ENCODE measurements around the gene COL1A1.

Gene COL1A1

GRCh38 chr17:50154604-50155003 lies 46.8 kb downstream of the COL1A1 start:
- no peak for DNase-seq (ENCODE audit: low read depth)

DNA sequence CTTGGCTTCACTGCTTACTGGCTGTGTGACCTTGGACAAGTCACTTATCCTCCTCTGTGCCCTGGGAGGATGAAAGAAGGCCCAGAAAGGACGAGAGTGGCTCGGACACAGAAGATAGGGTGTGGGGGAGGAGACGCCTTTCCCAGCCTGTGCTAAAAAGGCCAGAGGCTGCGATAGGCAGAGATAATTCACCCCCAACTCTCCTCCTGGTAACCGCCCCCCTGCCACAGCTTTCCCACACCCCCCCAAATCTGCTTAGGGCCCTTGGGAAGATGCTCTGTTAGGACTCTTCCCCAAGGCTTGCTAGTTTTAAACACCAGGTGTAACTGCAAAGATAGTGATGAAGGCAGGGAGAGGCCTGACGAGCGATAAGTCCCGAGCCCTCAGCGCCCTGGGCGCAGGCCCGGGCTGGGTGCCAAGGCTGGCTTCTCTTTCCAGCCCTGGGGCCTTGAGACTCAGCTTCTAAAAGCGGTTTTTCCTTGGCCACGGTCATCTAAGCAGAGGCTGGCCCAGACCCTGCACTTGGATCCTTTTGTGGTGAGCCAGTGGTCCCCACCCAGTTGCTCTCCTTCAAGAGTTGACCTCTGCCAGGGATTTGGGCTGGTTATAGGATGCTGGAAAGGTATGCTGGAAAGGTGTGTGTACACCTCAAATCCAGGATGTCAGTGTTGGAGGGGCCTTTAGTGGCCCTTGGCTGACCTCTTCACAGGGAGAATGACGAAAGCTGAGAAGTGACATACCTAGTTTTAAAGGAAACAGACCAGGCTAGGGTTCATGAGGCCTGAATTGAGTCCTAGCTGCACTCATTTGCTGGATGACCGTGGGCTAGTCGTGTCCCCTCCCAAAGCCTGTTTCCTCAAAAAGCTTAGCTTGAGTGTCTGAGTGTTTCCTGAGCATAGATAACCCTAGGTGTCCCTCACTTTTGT lies 47.5 kb downstream of the COL1A1 start:
- DNase-seq (ENCODE audit: low read depth) = no peak

DNA sequence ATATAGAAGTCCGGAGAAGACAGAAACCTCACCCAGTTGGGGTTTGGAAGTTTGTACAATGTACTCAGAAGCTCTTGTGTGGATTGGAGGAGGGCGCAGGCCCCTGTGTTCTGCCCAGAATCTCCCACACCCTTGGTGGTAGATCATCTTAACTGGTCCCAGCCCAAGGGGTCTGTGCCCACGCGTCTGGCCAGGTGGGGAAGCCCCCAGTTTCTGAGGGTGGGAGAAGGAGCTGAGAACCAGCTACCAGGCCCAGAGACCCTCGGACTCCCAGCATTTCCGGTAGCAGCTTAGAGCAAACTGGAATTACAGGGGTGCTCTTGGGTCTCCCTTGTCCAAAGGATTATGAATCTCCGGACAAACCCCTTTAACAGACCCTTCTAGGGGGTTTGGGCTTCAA lies 48.7 kb downstream of the COL1A1 start:
- DNase-seq (ENCODE audit: low read depth) = no peak

DNA sequence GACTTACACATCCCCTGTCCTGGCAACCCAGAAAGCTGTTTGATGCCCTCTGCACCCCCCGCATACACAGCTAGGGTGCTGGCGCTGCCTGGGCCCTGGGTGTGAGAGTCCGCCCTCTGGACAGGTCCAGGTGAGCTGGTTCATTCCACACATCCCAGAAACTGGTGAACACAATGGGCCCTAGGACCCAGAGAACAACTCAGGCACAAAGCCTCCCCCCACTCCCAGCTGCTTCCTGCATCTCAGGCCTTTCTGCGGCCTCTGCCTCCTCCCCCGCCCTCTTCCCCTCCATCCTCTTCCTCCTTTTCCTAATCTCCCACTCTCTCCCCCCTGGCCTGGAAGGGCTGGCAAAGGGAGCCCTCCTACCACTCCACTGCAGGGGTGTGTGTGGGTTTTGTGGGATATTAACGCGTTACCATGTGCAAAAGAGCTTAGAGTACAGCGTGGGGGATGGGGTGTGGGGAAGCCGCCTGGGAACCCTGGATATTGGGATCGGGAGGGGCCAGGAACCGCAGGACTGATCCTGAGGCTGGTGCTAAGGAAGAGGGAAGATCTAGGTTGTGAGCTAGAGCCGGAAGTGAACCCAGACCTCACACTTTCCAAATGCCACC lies 49.4 kb downstream of the COL1A1 start:
- peak; percentile 86 for DNase-seq (ENCODE audit: low read depth)

DNA sequence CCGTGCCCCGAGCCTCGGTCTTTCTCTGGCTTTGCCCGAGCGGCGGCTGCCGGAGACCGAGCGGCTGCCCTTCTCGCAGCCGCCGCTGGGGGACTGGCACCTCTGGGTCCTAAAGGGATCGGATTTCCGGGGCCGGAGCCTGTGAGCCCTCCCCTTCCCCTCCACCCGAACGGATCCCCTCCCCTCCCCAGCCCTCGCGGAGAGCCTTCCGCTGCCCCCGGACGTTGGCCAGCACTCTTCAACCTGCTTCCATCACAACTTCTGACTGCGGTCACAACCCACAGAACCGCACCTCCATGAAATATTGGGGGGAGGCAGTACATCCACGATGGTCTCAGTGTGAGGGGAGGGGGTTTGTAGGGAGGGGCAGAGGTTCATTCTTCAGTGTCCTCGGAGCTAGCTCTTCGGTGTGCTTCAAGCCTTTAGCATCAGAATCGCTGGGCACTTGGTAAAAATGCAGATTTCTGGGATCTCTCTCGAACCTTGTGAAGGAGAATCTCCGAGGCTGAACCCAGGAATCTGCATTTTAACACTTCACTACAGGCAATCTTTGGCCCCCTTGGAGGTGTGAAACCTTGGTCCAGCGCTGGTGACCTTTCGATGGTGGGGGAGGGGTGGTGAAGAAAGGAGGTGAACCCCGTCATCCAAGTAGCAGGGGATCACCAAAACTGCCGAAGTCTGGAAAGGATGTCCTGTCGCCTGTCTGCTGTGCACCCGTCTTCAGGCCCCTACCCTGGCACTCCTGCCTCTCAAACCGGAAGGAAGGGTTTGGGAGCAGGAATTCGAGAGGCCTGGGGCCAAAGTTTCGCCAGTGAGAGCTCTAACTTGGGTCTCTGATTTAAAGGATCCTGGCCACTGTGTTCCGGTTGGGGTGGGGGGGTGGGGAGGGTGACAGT lies 50.1 kb downstream of the COL1A1 start:
- DNase-seq (ENCODE audit: low read depth) = peak; percentile 92

DNA sequence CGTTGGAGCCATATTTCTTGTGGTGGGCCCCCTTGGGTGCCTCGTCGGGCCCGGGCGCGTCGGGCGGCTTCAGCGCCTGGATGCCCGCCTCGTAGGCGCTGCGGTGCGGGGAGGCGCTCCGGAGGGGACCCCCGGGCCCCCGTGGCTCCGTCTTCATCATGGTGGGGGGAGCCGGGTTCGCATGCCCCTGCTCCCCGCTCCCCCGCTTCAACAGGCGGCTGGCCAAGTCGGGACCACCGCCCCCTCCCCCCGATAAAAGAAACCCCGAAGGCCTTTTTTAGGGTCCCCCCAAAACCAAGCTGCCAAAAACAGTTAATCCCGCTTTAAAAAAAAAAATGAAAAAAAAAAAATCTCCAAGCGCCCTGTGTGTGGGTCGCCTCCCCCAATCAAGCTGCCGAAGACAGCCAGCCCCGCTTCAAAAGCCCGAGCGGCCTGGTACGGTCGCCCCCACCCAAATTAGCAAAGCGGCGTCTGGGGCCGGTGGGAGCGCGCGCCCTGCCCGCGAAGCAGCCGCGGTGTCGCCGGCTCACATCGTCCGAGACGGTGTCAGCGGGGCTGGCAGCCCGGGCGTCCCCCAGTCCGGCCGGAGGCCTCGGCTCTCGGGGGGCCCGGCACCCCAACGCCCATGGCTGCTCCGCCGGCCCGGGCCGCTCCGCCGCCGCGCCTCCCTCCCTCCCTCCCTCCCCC lies 50.9 kb downstream of the COL1A1 start, which contains the start of gene PPP1R9B:
TSS of gene PPP1R9B (minus strand) at position 324 of the 687 bp plus-strand sequence. CDS start at position 160, 164 bp downstream.
- DNase-seq (ENCODE audit: low read depth) = no peak

DNA sequence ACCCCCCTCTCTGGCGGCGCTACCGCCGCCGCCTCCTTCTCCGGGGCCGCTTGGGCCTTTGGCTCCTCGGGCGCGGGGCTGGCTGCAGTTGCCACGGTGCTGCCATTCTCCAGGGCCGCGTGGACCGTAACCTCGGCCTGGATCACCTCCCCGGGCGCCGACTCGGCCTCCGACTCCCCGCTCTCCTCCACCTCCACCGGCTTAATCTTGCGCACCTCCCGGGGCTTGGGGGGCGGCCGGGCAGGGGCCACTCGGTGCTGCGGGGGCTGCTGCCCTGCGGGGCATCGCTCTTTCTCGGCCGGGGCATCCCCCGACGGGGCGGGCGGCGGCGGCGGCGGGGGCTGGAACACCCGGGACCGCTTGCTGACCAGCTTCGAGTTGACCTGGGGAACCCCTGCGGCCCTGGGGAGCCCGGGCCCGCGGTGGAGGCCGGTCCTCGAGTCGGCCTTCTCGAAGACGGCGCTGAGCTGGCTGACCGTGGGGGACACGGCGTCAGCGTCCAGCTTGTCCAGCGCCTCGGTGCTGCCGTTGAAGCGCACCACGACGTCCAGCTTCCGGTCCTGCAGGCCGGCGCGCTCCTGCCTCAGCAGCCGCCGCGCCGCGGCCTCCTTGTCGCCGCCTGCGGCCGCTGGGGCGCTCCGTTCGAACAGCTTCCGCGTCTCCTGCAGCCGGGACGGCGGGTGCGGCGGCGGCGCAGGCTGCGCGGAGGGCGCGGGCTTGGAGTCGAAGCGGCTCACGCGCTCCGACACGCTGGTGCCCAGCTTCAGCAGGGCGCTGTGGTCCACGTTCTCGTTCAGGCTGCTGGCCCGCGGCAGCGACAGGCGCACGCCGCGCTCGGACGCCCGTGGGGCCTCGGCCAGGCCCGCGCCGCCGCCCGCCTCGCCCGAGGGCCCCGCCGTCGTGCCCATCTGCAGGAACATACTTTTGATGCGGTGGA lies 51.7 kb downstream of the COL1A1 start:
- peak; percentile 69 for DNase-seq (ENCODE audit: low read depth)

GRCh38 chr17:50149091-50149416 lies 52.4 kb downstream of the COL1A1 start:
- no peak for DNase-seq (ENCODE audit: low read depth)

DNA sequence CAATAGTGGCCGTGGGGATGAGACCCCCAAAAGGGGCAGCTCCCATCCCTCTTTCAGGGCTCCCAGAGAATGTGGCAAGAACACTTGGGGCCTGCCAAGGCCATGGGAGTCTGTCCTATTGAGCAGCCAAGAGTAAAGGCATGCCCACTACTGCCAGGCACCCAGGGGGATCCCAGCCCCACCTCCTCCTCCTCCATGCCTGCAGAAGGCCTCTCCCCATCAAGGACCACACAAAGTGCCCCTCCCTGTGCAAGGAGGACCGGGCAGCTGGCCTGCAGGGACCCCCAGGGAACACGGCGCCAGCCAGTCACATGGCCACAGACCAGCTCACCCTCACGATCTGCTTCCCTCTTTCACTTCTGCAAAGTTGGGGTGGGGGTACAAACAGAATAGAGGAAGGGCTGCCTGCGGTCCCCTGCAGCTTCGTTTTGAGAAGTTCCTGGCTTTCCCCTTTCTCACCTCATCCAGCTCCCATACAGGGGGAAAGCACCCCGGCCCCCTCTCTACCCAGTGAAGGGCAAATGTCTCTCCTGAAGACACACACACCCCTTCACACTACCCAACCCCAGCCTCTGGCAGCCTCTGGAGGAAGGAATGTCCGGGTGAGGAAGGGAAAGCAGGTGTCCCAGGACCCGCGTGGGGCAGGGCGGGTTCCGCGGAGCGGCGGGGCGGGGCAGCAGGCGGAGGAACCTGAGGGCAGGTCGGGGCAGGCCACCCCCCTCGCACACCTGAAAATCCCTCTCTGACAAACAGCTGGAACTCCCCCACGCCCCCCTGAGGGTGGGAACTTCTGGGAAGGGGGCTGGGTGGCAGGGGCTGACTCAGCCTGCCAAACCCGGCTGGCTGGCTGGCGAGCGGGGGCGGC lies 53.0 kb downstream of the COL1A1 start:
- no peak for DNase-seq (ENCODE audit: low read depth)

GRCh38 chr17:50147841-50148225 lies 53.6 kb downstream of the COL1A1 start:
- DNase-seq (ENCODE audit: low read depth) = no peak

- DNase-seq (ENCODE audit: low read depth) = no peak
These were observed 54.3 kb downstream of the COL1A1 start for GRCh38 chr17:50146927-50147665.

DNA sequence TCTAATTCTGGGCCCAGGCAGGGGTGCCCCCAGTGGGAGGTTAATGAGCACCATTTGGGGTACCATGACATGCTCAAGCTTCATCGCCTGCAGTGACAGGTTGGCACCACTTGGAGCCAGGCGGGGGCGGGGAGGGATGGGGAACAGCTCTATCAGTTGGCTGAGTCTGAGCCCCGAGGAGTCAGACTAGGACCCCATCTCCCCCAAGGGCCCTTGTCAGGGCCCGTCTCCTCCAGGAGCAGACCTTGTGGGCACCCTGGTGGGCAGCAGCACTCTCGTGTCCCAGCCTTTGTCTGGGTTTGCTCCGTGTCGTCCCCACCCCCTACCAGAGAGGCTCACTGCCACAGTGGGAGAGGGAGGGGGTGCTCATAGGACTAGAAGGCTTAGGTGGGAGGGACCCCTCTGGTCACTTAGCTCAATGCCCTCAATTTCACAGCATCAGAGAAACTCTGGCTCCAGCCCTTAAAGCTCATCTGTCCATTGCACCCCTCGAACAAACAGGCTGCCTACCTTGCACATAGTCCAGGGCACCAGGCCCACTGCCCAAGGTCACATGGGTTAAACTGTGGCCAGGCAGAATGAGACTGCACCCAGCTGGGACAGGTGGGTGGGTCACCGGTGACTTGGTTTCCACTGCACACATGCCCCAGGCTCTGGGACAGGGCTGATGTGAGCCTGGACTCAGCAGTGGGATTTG lies 55.1 kb downstream of the COL1A1 start:
- DNase-seq (ENCODE audit: low read depth) = no peak

GRCh38 chr17:50145532-50146229 lies 55.8 kb downstream of the COL1A1 start:
- no peak for DNase-seq (ENCODE audit: low read depth)

GRCh38 chr17:50144845-50145531 lies 56.4 kb downstream of the COL1A1 start:
- DNase-seq (ENCODE audit: low read depth) = no peak

- no peak for DNase-seq (ENCODE audit: low read depth)
These were observed 57.1 kb downstream of the COL1A1 start for GRCh38 chr17:50144355-50144754.

DNA sequence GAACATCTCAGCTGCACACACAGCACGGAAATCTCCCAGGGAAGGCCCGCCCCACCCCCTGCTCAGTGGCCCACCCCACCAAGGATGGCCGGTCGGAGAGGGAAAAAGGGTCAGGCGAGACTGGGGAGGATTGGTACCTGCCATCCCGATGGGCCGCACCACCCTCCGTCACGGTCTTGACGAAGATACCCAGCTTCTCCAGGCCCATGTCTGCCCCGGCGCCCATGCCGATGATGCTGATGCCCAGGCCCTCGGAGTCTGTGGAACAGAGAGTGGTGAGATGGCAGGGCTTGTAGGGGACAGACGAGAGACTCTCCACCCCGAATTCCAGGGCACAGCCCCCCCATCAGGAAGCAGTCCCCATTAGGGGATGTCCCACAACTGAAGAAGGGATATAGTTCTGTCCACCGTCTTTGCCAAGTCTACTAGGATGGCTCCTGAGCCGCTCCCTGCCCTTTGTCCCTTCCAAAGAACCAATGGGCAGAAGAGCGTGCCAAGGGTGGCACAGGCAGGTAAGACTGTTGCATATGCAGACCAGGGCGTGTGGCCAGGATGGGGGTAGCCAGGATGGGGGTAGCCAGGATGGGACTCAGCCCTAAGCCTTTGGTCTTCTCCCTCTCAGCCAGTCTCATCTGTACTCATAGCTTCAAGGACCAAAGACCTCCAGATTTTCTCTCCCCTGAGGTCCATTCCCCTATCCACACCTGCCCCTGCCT lies 57.8 kb downstream of the COL1A1 start:
- DNase-seq (ENCODE audit: low read depth) = no peak

- no peak for DNase-seq (ENCODE audit: low read depth)
These were observed 59.7 kb downstream of the COL1A1 start for GRCh38 chr17:50141745-50142110.
